Eye (tissue), 1 donor: ENCODE results near the gene MAD1L1.

ENCODE experiments used
- DNase-seq: peaks from one replicate; pipeline ENCODE4 v3.0.0-alpha.2; 2015

MAD1L1 gene

GRCh38 chr7:1963575-1963974 is 269.2 kb downstream of the MAD1L1 start:
- no peak for DNase-seq

GRCh38 chr7:1961701-1962276 is 271.0 kb downstream of the MAD1L1 start:
- no peak for DNase-seq

GRCh38 chr7:1959305-1959704 is 273.4 kb downstream of the MAD1L1 start:
- no peak for DNase-seq

GRCh38 chr7:1957471-1958225 is 275.1 kb downstream of the MAD1L1 start:
- no peak for DNase-seq

- DNase-seq = no peak
Measured at GRCh38 chr7:1956611-1957470, 275.9 kb downstream of the MAD1L1 start.

- DNase-seq = no peak
Measured at GRCh38 chr7:1956141-1956540, 276.6 kb downstream of the MAD1L1 start.

- DNase-seq = no peak
Measured at GRCh38 chr7:1954366-1955004, 278.3 kb downstream of the MAD1L1 start.

- no peak for DNase-seq
Measured at GRCh38 chr7:1953199-1954190, 279.2 kb downstream of the MAD1L1 start.

GRCh38 chr7:1952781-1953180 is 280.0 kb downstream of the MAD1L1 start:
- no peak for DNase-seq

GRCh38 chr7:1952169-1952760 is 280.5 kb downstream of the MAD1L1 start:
- DNase-seq = no peak

GRCh38 chr7:1951600-1951999 is 281.1 kb downstream of the MAD1L1 start:
- no peak for DNase-seq

- peak; percentile 70 for DNase-seq
Measured at GRCh38 chr7:1951159-1951536, 281.6 kb downstream of the MAD1L1 start.

GRCh38 chr7:1950452-1951158 is 282.1 kb downstream of the MAD1L1 start:
- no peak for DNase-seq

- no peak for DNase-seq
Measured at GRCh38 chr7:1950066-1950451, 282.7 kb downstream of the MAD1L1 start.

- DNase-seq = no peak
Measured at GRCh38 chr7:1949681-1950055, 283.1 kb downstream of the MAD1L1 start.

- DNase-seq = no peak
Measured at GRCh38 chr7:1948887-1949680, 283.7 kb downstream of the MAD1L1 start.

- DNase-seq = no peak
Measured at GRCh38 chr7:1948301-1948796, 284.4 kb downstream of the MAD1L1 start.

GRCh38 chr7:1947586-1948217 is 285.0 kb downstream of the MAD1L1 start:
- DNase-seq = no peak

GRCh38 chr7:1946773-1947450 is 285.8 kb downstream of the MAD1L1 start:
- DNase-seq = no peak
